Neural progenitor cell (in vitro differentiated cells): ENCODE data around the gene TMEM121.

Experiments used
- EZH2 ChIP-seq: fragments of 200-600 bp; sonication (generic); IDR thresholded peaks from 2 replicates; pipeline ENCODE4 v1.6.1; 2017; ENCODE audit warnings: antibody characterized with exemption, mild to moderate bottlenecking, moderate library complexity
- TF ChIP-seq, protein P1 (sequence below): fragments of 200-600 bp; sonication (generic); IDR thresholded peaks from 2 replicates; pipeline ENCODE4 v1.5.1; 2017; ENCODE audit warnings: antibody characterized with exemption, mild to moderate bottlenecking

DNA sequence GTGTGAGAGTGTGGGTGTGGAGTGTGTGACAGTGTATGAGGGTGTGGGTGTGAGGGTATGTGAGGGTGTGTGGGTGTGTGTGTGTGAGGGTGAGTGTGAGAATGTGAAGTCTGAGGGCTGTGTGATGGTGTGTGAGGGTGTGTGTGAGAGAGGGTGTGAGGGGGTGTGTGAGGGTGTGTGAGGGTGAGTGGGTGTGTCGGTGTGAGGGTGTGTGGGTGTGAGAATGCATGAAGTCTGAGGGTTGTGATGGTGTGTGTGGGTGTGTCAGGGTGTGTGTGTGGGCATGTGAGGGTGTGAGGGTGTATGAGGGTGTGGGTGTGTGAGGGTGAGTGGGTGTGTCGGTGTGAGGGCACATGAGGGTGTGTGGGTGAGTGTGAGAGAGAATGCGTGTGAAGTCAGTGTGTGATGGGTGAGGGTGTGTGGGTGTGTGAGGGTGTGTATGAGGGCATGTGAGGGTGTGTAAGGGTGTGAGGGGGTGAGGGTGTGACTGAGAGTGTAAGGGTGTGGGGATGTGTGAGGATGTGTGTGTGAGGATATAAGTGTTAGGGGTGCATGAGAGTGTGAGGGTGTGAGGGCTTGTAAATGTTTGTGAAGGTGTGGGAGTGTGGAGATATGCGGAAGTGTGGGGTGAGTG is 36.4 kb downstream of the TMEM121 start:
- TF ChIP-seq, protein P1, sequence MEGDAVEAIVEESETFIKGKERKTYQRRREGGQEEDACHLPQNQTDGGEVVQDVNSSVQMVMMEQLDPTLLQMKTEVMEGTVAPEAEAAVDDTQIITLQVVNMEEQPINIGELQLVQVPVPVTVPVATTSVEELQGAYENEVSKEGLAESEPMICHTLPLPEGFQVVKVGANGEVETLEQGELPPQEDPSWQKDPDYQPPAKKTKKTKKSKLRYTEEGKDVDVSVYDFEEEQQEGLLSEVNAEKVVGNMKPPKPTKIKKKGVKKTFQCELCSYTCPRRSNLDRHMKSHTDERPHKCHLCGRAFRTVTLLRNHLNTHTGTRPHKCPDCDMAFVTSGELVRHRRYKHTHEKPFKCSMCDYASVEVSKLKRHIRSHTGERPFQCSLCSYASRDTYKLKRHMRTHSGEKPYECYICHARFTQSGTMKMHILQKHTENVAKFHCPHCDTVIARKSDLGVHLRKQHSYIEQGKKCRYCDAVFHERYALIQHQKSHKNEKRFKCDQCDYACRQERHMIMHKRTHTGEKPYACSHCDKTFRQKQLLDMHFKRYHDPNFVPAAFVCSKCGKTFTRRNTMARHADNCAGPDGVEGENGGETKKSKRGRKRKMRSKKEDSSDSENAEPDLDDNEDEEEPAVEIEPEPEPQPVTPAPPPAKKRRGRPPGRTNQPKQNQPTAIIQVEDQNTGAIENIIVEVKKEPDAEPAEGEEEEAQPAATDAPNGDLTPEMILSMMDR = no peak
- TF ChIP-seq EZH2 = no peak
